Subcutaneous adipose tissue (tissue), 4 donors: ENCODE data around the gene FNIP2. TPM values are rescaled to one million over a fixed set of nuclear protein-coding genes. Genes with fewer than 3 reads are reported as not detected.

ENCODE experiments used
- CTCF ChIP-seq: fragments of 450-650 bp; IDR thresholded peaks from one replicate; pipeline ENCODE4 v1.5.1; 2016; ENCODE audit warnings: low read depth, mild to moderate bottlenecking, control low read depth, antibody characterized with exemption, moderate library complexity
- total RNA-seq, 4 donors: library from RNA; depleted of rRNA; stranded (reverse); fragments of >200 nt; gene quantifications; one replicate each; pipeline ENCODE4 v1.1.0, GENCODE V29; 2016

FNIP2 gene
- total RNA-seq, 4 donors from 2014 or later, result 64.1 to 97.1 (median 83.9) TPM

DNA sequence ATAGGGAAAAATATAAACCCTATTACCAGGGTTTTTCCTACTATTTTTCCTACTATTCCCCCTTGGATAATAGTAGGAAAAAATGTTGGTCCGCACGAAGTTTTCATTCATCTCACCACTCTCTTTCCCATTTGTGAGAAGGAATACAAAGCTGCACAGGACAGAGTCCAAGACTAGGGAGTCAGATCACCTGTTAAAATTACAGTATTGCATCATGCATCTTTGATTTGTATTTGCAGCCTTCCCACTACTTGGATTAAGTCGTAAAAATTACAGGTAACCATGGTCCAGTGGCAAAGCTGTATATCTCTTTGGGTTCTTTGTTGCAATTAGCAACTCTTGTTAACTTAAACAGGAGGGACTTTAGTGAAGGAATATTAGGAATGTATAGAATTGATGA, 121.5 kb downstream of the FNIP2 start:
- TF ChIP-seq CTCF, result no peak

- TF ChIP-seq CTCF, result no peak
Measured at GRCh38 chr4:158891256-158891655, 122.4 kb downstream of the FNIP2 start.

DNA sequence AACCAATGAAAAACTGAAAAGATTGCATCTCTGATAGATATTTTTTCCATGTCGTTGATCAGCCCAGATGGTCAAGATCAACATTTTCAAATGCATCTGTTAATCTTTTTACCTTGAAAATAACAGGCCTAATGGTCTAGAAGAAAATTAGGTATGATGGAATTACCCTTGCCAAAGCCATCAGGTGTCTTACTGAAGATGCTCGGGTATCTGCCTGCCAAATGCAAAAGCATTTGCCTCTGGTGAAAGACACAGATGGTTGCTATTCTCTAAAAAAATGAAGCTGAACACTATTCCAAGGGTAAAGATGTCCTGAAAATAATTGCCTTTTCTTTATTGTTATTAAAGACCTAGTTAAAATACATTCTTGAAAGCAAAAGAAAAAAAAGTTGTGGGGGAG, 126.0 kb downstream of the FNIP2 start:
- TF ChIP-seq CTCF, result no peak

- TF ChIP-seq CTCF, result no peak
Measured at GRCh38 chr4:158895797-158896576, 127.2 kb downstream of the FNIP2 start.

- TF ChIP-seq CTCF, result no peak
Measured at GRCh38 chr4:158903079-158903456, 134.2 kb downstream of the FNIP2 start.

DNA sequence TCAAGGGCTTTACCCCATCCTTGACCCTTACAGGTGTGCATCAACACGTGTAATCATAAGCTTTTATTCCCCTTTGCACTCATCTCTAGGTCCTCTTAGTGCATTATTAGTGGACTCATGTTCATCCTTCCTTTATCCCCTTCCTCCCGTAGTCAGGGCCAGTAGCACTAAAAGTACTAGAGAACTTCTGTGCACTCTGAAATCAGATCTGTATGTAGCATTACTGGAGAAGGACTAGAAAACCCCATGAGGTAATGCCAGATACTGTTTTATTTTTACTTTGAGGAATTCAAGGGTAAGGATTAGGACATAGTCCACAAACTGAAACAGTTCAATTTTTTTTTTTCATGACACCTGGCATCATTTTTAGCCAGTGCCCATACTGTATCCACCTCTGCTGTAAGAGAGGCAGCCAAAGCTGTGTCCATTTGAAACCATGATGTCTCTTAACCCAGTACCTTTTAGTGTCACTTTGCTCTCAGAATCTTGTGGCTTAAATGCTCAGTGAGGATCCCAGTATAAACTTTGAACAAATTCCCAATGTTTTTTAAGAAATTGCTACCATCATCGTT, 134.7 kb downstream of the FNIP2 start:
- no peak for TF ChIP-seq CTCF

GRCh38 chr4:158904815-158905214, 136.0 kb downstream of the FNIP2 start:
- no peak for TF ChIP-seq CTCF
